DMS53 (cell line): ENCODE results near the gene GAB1.

Experiments
- DNase-seq: peaks from one replicate; lab custom pipeline; 2025; lab: John Stamatoyannopoulos, UW

Gene GAB1

DNA sequence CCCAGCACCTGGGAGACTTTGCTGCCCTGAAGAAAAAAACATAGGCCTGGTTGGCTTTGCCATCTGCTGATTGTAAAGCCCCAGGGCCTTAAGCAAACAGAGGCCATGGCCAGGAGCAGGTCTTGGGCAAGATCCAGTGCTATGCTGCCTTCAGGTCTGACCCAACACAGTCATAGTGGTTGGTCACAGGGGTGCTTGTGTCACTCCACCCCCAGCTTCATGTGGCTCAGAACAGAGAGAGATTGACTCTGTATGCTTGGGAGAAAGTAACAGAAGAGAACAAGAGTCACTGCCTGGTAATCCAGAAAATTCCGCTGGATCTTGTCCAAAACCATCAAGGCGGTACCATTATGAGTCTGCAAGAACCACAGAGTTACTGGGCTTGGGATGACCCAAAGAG is 152.4 kb downstream of the GAB1 start:
- DNase-seq = no peak

DNA sequence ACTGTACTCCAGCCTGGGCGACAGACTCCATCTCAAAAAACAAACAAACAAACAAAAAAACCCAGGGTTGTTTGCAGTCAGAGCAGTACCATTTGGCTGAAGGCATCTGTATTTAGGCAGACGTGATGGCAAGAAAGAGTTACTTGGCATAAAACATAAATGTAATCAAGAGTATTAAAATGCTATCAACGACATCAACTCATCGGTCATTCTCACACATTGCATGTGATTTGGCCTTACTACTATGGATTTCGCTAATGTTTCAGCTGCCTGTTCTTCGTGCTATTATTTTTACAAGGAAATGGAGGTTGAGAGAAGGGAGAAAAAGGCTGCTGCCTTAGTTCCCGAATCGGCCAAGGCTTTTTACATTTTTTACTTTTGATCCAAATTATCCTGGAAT is 161.3 kb downstream of the GAB1 start:
- DNase-seq = no peak

DNA sequence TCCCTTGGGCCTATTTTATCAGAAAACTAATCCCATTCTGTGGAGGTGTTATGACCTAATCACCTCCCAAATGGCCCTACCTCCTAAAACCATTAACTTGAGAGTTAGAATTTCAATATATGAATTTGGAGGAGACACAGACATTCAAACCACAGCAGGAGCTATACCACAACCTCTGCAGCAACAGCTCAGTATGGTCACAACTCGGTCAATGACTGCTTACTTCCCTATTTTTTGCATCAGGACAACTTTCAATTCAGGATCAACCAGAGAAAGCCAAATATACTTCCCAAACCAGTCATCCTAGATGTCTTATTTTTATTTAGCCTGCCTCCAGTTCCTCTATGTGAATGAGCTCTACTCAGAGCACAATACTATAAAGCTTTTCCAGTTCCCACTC is 165.6 kb downstream of the GAB1 start:
- no peak for DNase-seq

DNA sequence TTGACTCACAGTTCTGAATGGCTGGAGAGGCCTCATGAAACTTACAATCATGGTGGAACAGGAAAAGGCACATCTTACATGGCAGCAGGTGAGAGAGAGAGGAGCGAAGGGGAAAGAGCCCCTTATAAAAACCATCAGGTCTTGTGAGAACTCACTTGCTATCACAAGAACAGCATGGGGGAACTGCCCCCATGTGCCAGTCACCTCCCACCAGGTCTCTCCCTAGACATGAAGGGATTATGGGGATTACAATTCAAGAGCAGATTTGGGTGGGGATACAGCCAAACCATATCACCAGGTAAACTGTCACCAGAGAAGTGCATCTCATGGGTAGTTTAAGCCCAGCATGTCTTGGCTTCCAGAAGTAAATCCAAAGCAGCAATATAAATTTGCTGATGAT is 169.4 kb downstream of the GAB1 start:
- no peak for DNase-seq

DNA sequence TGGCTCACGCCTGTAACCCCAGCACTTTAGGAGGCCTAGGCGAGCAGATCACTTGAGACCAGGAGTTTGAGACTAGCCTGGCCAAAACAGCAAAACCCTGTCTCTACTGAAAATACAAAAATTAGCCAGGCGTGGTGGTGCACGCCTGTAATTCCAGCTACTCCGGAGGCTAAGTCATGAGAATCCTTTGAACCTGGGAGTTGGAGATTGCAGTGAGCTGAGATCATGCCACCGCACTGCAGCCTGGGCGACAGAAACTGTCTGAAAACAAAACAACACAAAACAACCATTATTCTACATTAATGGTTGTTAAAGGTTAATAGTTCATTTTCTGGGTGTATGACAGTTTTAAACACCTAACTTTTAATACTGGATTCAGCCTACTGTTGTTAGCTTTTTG is 175.2 kb downstream of the GAB1 start:
- DNase-seq = no peak

DNA sequence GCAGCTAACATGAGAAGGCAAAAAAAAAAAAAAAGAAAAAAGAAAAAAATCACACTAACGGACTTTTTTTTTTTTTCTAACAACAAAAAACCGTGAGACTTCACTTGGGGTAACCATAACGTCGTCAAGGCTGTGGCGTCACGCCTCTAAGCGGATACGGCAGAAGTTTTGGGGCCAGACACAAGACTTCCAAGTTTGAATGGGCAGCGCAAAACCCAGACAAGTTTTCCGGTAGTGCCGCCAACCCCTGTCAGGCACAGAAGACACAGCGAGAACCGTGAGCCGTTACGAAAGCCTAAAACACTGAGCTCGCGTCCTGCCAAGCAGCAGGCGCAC is 176.3 kb downstream of the GAB1 start:
- DNase-seq = no peak

DNA sequence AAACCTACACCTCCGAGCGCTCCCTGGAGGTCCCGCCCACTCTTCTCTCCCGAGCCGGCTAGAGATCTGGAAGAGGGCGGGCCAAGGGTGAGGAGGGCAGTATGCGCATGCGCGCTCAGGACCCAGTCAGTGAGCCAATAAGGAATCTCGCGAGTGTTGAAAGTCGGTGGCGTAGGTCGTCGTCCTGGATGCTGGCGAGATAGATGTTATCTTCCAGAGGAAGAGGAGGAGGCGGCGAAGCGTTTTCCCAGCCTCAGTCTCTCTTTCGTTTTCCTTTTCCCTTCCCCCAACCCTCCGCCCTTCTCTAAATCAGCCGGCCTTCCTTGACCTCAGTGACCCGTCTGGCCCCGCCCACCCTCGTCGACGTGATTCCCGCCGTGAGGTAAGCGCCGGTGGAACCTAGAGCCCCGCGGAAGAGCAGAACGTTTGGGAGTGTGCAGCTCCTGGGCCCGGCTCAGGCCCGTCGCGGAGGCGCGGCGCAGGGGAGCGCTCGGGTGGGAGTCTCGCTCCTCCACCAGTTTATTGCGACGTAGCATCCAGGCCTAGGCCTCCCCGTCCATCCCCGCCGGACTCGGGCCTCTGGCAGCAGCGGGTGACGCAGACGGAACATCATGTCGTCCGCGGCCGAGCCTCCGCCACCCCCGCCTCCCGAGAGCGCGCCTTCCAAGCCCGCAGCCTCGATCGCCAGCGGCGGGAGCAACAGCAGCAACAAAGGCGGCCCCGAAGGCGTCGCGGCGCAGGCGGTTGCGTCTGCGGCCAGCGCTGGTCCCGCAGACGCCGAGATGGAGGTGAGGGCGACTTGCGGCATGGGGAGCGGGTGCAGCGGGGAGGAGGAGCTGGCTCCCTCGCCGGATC is 176.9 kb downstream of the GAB1 start, which contains the start of gene SMARCA5:
Gene SMARCA5 (plus strand): TSS at position 389 of the 855 bp plus-strand sequence. CDS start 223 bp downstream, at position 612.
- peak; percentile 97 for DNase-seq

DNA sequence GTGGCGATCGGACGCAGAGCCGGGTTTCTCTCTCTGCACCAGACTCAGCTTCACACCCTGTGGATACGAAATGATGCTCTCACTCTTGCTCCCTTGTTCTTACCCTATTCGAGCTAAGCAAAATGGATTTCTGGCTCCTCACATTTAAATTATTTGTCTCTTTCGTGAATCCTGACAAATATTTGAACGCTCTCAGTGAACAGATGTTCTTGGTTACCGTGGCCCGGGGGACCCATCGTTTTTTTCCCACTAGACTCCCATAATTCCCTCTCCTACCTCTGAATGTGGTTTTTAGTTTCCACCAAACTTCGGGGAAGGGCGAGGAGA is 177.5 kb downstream of the GAB1 start:
- no peak for DNase-seq

DNA sequence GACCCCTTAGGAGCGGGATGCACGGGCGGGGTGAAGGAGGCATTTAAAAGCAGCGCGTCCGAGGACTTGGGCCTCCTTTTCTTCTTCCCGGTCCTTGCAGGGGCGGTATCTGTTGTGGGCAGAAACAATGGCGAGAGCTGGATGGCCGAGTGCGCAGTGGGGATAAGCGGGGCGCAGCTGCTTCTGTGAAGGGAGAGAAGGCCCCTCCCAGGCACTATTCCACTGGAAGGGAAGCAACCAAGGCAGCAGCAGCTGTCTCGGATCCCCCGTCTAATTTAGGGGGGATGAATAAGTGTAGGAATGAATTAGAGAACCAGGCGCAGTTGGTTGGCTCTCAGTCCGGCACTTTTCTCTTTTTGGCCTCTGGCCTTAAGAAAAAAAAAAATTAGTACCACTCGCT is 177.8 kb downstream of the GAB1 start:
- DNase-seq = peak; percentile 56

DNA sequence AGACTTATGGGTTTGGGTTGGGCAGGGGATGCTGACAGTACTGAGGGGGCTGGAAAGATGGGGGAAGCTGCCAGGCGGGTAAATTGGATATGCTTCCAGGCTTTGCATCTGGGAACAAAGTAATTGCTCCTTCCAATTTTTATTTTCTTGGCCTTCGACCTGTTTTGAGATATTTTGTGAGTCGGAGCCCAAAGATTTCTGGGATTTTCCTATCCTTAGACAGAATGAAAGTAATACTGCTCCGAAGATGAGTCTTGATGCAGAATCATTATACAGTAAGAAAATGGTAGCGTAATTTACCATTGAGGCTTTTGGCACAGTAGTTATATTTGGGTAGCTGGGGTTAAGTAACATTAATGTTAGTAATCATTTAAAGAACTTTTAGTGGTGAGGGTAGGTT is 178.2 kb downstream of the GAB1 start:
- DNase-seq = no peak

DNA sequence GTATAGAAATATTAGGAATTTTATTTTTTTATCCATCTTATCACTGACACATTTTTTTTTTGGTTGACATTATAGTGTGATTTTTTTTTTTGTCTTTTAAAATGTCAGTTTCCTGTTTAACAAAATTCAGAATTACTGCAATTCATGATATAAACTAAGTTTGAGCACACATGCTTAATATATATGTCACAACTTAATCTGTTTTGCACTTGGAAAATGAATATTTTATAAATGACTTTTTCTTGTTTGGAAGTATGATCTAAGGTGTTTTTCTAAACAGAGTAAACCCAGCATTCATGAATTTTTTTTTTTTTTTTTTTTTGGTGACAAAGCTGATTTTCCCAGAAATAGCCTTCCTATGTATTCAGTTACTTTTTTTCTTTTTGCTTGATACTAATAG is 179.2 kb downstream of the GAB1 start:
- no peak for DNase-seq

DNA sequence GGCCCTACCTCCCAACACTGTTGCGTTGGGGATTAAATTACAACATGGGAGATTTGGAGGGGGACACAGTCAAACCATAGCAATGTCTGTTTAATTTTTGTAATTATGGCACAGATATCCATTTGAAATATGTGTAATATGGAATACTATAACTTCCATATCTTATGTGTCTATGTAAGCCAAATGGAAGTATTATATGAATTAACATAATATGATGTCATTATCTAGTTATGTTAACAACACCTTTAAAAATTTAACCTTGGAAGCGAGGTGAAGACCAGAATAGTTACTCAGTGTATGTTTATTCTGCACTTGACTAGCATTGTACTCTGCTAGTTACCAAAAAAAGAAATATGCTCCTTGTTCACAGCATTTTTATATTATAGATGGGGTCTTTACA is 181.1 kb downstream of the GAB1 start:
- DNase-seq = no peak
